Left kidney (tissue), 2 donors: ENCODE measurements around the gene TCAIM. TPM values are rescaled to one million over a fixed set of nuclear protein-coding genes. Genes with fewer than 3 reads are reported as not detected.
"Not testable (repeated sequence)": the region's sequence is repeated elsewhere in the genome, so short reads cannot be mapped to it uniquely, and the experiment has no call there.

Source experiments
- DNase-seq: peaks from one replicate; pipeline ENCODE4 v3.0.0-alpha.2; 2013
- polyA plus RNA-seq: library from polyadenylated mRNA; unstranded; fragments of 120-200 nt; gene quantifications from one replicate; pipeline ENCODE4 v1.2.1, GENCODE V29; 2013; ENCODE audit not compliant: insufficient read length

Gene TCAIM
- polyA plus RNA-seq, 1 donor, result 49.3 TPM

DNA sequence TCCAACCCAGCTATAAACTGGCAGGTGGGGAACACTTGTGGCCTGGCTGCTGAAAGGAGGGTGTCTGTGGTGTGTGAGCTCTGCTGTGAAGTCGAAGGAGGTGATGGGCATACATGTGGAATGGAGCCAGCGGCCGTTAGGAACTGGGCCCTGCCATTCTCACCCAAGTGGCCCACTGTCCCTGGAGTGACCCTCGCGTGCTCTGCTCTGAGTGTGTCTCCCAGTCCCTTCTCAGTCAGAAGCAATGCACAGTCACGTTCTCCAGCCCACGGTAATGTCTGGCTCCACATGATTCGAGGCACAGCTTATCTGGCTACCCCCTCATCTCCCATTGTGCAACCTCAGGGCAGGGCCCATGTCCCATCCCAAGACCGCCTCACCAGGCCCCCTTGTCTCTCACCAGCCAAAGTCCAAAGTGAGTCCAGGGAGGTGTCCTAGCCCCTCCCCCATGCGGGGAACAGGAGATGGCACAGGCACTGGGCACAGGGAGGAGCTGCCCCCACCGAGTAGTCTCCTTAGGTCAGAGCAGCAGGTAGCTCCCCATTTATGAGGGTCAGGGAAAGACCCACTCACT lies 76.0 kb downstream of the TCAIM start:
- no peak for DNase-seq

DNA sequence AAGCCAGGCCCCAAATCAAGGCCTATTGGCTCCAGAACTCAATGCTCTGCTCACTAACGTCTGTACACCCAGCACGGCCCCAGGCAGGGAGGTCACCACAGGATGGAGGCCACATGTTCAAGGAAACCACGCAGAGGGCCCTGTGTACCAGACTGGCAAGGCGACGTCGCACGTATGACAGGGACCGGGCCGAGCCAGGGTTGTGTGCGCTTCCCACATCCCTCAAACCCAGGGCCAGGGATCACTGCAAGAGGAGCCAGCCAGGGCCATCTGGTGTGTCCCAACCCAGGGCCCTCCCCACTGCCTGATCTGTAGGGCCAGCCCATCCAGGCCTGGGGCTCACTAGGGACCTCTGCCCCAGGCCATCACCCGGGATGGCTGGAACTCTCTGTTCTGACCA lies 76.9 kb downstream of the TCAIM start:
- no peak for DNase-seq

DNA sequence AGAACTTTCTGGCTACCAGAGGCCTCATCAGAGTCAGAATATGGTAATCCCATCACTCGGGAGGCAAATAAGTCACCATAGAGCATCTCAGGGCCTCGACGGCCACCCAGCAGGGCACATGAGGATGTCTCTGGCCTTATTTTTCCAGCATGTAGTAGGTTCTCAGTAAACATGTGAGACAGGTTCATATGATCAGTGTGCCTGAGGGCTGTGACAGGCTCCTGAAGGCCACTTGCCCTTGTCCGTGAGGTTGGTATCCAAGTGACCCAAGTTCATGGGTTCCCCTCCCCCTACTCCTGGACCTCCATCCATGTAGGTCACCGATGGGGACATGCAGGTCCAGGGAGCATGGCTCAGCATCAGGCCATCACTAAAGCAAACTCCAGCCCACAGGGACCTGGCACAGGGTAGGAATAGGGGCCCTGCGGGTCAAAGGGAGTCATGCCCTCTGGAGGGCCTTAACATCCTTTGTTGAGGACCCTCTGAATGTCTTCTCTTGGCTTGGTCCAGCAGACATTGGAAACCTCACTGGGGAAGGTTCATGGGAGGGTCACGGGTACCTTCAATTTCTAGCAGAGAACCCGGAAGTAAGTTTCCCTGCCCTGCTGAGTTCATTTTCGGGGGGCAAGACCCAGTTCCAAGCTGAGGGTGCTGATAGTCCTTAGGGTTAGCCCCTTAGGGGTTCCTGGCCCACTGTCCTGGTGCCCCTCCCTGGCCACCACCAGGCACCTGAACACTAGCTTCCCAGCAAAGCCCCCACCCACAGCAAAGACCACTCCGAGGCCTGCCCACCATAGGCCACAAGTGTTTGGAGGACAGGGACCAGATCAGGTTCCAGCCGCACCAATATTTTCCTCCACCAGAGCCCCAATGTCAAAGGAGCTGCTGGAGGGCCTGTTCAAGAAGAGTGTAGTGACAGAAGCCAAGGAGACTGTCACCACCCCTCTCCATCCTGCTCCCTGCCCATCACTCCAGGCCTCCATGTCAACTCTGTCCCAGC lies 77.8 kb downstream of the TCAIM start:
- DNase-seq, result no peak

DNA sequence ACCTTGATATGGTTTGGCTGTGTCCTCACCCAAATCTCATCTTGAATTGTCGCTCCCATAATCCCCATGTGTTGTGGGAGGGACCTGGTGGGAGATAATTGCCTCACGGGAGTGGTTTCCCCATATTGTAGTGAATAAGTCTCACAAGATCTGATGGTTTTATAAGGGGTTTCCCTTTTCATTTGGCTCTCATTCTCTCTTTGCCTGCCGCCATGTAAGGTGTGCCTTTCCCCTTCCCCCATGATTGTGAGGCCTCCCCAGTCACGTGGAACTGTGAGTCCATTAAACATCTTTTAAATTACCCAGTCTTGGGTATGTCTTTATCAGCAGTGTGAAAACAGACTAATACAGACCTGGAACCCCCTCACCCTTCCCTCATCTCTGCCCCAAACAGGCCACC lies 79.6 kb downstream of the TCAIM start:
- DNase-seq, result not testable (repeated sequence)

DNA sequence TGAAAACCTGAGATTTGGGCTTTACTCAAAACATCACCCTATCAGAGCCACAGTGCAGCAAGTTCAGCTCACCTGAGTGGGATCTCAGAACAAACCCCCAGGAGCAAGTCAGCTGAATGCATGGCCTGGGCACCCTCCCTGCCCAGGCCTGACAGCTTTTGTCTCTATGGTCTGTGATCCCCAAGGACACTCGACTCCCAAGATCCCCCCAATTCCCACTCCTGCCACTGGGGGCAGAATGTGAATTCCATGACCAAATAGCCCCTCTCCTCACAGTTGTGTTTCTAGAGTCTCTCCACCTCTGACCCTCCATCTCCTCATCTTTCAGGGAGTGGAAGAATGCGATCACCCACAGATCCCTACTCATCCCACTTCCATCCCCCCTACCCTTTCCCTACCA lies 80.0 kb downstream of the TCAIM start:
- DNase-seq, result no peak

DNA sequence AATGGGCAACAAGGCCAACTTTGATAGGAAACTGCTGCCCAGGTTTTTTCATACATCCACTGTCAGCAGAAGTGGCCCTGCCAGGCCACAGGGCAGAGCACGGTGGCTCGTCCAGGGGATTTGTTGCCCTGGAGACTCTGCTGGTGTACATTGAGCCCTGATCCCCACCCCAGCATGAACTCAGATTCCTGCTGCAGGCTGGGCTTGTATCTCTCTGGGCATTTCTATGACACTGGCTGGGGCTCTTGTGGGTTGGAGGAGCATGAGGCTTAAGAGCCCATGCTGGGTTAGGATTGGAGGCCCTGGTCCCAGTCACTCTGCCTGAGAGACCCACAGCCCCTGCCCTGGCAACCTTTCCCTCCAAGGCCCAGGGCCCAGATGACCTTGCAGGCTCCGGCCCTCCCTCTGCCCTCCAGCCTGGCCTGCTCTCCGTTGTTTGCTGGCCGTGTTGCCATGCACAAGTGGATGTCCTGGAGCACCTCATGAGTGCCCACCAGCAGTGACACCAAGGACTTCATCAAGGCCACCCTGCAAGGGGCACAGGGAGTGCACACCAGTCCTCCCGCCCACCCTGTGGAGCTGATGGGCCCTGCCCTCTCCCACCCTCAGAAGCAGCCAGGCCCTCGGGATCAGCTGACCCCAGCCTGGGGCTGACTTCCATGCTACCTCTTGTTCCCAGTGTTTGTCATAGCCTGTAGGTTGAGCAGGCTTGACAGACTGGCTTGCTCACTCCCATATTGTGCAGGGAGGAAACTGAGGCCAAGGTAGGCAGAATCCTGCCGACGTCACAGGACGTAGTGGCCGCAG lies 80.8 kb downstream of the TCAIM start:
- no peak for DNase-seq

DNA sequence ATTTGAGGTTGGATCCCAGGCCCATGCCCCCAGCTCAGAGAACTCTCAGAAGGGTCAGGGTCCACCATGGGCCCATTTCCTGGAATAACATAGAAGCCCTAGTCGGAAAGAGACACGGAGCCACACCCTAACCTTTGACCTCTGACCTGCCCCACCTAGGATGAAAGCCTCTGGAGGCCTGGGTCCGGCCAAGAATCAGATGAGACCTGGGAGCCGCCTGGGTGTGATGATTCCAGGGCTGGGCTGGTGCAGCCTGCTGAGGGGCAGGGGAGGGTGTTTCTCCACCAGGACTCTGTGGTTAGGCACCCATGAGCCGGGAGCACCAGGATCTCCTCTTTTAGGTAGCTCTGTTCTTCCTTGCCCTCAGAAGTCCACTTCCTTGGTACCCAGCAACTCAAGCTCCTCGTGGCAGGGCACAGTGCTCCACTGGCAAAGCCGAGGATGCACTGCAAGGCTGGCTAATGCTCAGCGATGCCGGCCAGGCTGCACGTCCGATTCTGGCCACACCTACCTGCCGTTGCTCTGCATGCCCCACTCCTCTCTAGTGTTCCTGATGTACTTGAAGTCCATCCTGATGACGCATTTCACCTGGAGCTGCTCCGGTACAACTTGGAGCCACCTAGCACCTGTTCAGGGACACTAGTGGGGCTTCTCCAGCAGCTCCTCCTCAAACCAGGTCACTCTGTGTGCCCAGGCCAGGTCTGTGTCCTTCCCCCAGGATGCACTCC lies 81.5 kb downstream of the TCAIM start:
- DNase-seq, result no peak

DNA sequence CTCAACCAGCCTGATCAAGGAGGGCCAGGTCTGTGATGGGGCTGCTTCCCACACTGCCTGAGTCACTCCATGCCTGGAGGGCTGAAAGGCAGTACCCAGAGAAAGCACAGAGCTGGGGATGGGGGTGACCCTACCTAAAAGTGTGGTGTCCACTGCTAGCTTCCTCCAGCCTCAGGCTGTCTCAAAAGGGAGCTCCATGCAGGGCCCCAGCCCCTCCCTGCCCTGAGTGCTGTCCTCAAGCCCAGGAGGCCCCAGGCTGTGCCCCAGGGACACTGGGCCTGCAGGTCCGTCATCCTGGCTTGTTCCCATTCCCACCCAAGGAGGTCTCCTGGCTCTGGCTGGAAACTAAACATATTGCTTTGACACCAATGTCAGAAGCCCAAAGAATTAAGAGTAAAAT lies 82.1 kb downstream of the TCAIM start:
- DNase-seq, result no peak

DNA sequence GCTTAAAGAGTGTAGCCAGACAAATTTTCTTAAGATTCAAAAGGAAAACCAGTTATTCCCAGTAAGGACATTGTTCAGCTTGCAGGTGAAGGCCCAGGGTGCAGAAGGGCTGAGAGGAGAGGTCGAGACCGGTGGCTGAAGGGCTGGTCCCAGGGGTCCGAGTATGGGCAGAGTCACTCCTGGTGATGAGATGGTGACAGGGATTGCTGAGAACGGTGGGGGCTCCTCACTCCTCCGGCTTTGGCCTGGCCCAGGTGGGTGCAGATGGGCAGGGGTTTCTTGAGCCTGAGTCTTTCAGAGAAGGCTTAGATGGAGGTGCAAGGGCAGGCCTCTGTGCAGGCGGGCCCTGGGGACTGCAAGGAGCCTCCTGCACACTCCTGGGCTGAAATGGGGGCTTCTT lies 82.7 kb downstream of the TCAIM start:
- DNase-seq, result no peak

DNA sequence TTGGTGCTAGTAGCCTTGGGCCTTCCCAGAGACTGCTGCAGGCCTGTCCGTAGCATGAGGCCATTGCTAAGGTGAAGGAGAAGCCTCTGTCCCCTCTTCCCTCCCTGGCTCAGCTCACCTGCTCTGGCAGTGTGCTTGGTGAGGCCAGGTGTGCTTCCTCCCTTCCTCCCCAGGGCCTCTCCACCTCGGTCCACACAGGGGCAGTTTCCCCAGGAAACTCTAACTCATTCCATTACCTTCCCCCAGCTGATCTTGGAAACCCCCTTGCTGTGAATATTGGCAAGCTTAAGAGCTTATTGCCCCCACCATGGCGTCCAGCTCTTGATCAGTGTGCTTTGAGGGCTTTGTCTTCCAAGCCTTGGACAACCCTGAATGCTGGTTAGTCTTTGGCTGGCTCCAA lies 86.2 kb downstream of the TCAIM start:
- no peak for DNase-seq

DNA sequence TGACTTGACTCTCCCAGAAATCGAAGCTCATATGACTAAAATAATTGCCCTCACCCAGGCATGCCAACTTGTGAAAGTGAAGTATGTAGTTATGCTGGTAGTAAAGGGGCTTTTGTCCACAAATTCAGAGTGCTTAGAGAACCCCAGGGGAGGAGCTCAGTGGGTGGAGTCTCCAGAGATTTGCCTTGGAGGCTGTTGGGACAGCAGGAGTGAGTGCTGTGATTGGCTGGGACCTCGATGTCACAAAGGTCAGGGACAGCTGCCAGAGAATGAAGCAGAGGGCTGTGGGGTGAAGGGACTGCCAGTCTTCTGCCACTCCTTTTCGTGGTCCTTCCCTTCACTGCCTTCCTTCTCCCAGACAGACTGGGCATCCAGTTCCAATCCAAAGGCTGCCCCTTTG lies 89.1 kb downstream of the TCAIM start:
- no peak for DNase-seq

DNA sequence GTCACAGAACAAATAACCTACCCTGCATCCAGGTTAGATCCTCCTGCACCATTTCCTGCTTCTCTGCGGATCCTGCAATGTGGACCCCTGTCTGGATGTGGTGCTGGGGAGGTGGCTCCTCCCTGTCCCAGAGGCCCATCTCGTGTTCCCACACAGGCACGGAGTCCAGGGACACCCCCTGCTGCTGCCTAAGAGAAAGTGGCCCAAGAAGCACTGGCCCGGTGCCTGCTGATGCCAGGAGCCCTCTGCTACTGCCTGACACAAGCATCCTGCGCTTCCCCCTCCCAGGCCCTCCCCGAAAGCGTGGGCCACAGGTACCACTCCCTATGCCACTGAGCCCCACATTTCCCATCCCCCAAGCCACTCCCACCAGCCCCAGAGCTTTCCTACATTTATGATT lies 90.3 kb downstream of the TCAIM start:
- DNase-seq, result no peak

DNA sequence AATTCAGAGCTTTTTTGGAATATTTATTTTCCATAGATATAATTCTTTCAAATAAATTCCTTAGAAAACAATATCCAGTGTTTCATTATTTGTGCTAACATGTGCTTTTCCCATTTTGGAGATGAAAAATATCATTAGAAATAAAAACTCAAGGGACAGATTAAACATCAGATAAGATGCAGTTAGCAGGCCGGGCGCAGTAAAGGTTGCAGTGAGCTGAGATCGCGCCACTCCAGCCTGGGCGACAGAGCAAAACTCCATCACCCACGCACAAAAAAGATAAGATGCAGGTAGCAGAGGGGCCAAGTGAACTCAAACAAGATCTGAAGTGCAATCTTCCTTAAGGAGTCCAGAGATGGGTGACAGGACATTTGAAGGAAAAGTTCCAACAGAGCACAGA lies 90.9 kb downstream of the TCAIM start:
- DNase-seq, result no peak

DNA sequence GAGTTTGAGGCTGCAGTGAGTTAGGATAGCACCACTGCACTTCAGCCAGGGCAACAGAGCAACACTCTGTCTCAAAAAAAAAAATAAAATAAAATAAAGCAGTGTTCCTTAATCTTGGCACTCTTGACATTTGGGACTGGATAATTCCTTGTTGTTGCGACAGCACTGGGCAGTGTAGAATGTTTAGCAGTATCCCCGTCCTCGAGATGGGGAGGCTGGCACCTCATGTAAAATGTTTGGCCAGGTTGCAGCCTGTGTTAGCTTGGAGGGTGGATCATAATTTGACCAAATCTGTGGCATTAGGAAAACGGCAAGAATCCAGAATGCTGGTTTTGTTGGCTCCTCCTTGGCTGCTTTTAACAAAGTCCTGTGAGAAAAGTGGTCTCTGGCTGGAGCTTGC lies 91.9 kb downstream of the TCAIM start:
- DNase-seq, result no peak

DNA sequence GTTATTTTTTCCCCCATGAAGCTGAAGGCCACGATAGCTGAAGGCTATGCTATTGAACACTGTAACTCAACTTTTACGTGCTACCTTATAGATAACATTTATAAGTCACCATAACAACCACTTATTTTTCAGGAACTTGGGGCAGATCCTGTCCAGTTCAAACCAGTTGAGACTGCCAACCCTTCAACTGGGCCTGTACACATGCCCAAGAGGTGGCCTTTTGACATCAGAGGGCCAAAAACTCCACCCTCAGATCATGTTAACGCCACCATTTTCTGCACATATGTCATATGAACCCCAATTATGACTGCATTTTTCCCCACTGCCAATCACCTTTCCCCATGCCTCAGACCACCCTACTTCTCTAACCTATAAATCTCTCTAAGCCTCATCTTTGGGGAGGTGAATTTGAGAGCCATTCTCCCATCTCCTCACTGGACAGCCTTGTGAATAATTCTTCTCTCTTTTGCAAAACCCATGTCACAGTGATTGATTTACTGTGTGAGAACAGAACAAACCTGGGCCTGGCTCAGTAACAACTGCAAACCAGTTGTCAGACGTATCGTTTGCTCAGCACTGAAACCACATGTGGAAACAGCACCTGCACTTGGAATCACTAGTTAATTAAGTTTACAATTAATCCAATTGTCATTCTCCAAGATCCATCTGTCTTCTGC lies 96.4 kb downstream of the TCAIM start:
- no peak for DNase-seq

DNA sequence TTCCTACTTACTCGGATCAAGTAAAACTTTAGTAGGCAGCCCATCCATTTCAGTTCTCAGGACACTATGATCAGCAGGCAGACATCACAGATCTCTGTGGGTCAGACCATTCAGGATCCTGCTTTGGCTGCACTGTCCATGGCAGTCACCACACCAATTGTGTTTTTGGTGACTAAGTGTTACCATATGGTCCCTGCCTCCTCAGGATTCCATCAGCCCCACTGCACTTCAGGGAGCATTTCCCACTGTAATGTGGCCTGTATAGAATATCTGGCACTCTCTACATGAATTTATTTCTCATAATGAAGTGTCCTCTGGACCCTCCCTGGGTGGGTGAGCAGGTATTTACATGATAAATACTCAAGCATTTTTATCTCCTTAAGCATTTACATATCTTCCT lies 97.6 kb downstream of the TCAIM start:
- no peak for DNase-seq

DNA sequence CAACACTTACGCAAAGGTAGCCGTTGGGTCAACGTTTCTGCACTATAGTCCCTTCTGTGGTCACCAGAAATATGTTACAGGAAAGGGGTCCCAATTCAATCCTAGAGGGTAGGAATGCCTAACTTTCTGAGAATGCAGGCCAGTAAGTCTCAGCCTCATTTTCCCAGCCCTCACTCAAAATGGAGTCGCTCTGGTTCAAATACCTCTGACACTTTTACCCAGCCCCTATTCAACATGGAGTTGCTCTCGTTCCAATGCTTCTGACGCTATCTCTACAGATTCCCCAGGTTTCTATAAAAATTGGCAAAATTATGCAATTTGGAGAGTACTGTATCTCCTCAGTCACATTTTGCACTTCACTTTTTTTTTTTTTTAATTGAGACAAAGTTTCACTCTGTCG lies 99.2 kb downstream of the TCAIM start:
- no peak for DNase-seq

DNA sequence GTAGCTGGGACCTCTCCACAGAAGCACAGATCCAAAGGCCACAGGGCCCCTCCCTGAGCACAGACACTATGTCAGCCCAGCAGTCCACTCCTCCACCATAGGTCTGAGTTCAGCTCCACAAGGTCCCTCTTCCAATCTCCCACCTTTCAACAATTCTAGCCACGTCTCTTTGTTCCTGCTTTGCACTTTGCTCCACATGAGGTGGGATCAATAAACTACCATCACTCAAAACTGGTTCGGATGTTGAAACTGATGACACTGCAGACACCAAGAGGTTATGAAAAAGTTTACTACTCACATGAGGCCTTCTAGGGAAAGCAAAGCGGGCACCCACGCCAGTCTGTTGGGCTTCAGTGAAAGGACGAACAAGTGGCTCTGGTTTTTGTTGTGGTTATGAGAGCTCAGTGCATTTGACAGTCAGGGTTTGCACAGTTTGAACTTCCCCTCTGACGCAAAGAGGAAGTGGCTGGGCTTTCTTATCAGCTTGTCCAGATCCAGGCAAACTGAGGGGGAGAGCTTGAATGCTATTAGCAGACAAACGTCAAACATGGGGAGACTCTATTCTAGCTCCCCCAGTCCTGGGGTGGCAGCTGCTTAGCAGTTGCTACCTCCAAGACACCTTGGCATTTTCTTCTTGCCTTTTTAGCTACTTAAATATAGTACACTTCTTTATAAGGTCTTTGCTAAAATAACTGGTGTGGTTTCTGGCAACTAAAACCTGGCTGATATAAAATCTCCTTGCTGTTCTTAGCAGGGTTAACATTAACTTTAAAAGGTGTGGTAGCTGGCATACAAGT lies 101.1 kb downstream of the TCAIM start:
- peak; percentile 24 for DNase-seq

DNA sequence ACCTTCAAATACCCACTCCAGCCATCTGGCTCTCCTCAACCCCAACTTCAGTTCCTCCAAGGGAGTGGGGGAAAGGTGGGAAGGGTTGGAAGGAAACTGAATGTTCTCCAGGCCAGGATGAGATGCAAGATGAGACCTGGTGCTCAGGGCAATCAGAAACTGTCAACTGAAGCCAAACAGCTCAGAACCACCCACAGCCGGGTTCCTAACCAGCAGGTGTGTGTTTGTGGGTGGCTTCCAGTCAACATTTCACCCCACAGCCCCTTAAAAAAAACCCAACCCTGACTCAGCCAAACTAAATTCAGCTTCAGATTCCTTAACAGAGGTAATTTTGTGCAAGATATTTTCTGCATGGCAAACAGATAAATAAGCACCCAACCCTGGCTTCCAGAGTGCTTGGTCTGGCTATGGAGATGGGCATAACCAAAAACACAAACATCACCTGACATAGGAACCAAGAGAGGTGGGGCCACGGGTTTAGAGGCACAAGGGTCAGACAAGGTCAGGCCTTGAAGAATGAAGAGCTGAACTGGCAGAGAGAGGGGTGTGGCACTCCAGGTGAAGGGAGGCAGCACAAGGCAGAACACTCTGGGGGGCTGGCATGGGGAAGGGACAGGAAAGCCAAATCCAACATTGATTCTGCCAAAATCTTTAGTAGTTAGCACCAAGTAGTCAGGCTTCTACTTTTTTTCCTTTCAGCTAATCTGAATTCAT lies 104.2 kb downstream of the TCAIM start:
- DNase-seq, result no peak

DNA sequence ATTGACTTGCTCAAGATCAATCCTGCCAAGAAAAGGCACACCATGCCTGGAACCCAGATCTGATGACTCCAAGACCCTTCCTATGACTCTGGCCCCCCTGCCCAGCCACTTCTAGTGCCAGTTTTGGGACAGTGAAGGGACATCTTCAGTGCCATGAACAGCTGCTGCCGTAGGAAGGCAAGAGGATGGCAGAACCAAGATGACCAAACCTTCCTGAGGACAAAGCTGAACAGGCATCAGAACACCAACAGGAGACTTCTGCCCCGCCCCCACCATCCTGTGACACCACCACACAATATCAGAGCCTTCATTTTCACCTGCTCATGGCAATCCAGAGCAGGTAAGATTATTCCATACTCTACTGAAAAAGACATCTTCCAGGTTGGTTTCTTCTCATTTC lies 105.9 kb downstream of the TCAIM start:
- no peak for DNase-seq
